Activated CD8-positive, alpha-beta memory T cell treated with anti-CD3 and anti-CD28 coated beads for 4 hours (primary cell): ENCODE measurements around the gene RBM6.
"Not testable (repeated sequence)": the region's sequence is repeated elsewhere in the genome, so short reads cannot be mapped to it uniquely, and the experiment has no call there.

Experiments
- DNase-seq, 2 donors: peaks; one replicate each; pipeline ENCODE4 v3.0.0-alpha.2; 2020; ENCODE audit warnings: low read depth in 2 of 2

Gene RBM6

GRCh38 chr3:49992326-49992725 lies 52.4 kb downstream of the RBM6 start:
- DNase-seq = no peak

- no peak for DNase-seq
Observed at GRCh38 chr3:49994476-49994875, 54.5 kb downstream of the RBM6 start.

- DNase-seq = no peak
Observed at GRCh38 chr3:49996016-49996415, 56.1 kb downstream of the RBM6 start.

GRCh38 chr3:49997862-49998261 lies 57.9 kb downstream of the RBM6 start:
- DNase-seq = no peak

- DNase-seq = no peak
Observed at GRCh38 chr3:49998326-49998725, 58.4 kb downstream of the RBM6 start.

- DNase-seq = no peak
Observed at GRCh38 chr3:50001511-50001910, 61.6 kb downstream of the RBM6 start.

DNA sequence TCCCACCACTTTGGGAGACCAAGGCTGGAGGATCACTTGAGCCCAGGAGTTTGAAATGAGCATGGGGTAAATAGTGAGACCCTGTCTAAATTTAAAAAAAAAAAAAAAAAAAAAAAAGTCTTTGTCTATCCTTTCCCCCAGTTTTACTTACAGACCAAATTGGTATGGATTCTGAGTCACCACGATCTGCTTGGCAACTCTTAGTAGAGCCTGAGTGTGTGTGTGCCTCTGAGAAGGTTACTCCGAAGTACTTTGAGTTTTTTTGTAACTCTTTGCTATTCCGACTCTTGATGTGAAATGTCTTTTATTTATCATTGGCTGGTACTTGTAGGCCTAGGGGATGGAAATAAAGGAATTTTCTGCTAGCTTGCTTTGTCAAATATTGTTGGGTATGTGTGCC lies 63.3 kb downstream of the RBM6 start:
- no peak for DNase-seq

DNA sequence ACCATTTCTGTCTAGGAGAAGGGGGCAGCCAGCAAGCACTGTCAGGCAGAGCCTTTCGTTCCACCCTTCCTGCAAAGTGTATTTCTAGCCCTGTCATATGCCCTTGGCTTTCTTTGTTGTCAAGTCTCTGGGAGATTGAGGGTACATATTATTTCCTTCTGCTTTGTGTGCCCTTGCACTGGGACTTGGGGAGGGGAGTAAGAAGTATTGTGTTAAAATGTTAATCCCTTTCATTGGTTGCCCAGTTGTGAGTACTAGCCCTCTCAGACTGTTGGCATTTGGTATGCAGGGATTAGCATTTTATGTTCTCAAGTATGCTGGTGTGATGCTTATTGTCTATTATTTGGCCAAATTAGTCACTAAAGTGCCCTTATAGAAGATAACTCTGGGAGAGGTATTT lies 63.9 kb downstream of the RBM6 start:
- no peak for DNase-seq

DNA sequence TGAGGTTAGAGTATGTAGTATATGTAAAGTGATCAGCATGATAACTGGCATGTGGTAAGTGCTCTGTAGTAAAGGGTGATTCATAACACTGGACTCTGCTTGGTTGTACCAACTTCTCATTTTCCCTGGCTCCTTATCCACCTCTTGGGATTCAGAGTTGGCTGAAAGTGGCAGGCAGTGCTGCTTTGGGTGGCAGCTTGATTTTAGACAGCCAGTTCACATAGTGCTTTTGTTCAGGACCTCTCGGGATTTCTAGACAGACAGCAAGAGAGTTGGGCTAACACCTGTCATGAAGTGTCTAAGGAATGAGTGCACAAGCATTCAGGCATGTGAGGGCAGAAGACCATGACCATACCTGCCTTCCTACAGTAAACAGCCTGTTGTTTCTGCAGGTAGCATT lies 69.0 kb downstream of the RBM6 start:
- no peak for DNase-seq

DNA sequence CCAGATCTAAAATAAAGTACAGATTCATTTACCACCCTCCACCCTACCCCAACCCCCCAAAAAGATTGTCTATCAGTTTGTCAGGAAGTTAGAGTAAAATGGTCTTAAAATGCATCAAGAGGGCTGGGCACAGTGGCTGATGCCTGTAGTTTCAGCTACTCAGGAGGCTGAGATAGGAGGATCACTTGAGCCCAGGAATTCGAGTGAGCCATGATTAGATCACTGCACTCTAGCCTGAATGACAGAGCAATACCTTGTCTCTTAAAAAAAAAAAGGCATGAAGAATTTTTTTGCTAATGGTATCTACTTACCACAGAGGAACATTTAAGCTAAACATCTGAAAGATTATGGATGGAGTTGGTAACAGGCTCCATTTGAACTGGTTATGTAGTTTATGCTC lies 71.0 kb downstream of the RBM6 start:
- DNase-seq = no peak

GRCh38 chr3:50015918-50016317 lies 76.0 kb downstream of the RBM6 start:
- no peak for DNase-seq

DNA sequence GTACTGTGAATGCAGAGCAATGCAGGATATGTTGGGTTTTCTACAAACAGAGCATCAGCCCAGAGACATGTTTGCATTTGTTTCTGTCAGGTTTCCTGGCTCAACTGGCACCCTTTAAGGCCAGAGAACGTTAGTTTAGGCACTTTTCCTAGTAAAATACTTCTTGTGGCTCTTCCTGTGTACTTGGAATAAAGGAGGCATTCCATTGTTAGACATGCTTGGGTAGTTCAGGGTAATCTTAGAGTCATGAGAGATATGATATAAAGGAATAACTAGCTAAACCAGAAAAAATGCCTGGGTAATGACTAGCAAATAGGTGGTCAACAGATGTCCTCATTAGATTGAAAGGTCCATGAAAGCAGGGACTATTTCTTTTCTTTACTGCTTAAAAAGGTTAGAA lies 88.4 kb downstream of the RBM6 start:
- DNase-seq = no peak

DNA sequence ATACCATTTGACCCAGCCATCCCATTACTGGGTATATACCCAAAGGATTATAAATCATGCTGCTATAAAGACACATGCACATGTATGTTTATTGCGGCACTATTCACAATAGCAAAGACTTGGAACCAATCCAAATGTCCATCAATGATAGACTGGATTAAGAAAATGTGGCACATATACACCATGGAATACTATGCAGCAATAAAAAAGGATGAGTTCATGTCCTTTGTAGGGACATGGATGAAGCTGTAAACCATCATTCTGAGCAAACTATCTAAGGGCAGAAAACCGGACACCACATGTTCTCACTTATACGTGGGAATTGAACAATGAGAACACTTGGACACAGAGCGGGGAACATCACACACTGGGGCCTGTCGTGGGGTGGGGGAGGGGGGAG lies 91.3 kb downstream of the RBM6 start:
- not testable (repeated sequence) for DNase-seq

GRCh38 chr3:50044976-50045375 lies 105.0 kb downstream of the RBM6 start:
- no peak for DNase-seq

- DNase-seq = no peak
Observed at GRCh38 chr3:50047426-50047825, 107.5 kb downstream of the RBM6 start.

DNA sequence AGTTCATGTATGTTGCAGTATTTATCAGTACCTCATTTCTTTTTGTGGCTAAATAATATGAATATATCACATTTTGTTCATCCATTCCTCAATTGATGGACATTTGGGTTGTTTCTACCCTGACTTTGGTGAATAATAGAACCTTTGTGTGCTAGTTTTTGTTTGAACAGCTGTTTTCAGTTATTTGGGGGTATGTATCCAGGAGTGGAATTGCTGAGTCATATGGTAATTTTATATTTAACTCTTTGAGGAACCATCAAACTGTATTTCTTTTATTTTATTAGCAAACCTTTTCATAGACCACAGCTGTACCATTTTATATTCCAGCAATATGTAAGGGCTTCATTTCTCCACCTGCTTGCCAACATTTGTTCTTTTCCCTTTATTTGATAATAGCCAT lies 110.4 kb downstream of the RBM6 start:
- DNase-seq = no peak

DNA sequence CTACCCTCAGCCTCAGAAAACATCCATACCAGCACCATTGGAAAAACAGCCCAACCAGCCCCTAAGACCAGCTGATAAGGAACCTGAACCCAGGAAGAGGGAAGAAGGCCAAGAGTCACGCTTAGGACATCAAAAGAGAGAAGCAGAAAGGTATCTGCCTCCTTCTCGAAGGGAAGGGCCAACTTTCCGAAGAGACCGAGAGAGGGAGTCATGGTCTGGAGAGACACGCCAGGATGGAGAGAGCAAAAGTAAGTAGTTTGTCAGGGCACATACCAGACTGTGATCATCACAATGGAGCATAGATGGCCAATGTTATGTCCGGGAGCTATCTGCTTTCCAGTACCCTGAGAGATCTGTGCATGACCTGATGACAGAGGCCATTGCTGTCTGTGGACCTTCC lies 117.8 kb downstream of the RBM6 start:
- no peak for DNase-seq

DNA sequence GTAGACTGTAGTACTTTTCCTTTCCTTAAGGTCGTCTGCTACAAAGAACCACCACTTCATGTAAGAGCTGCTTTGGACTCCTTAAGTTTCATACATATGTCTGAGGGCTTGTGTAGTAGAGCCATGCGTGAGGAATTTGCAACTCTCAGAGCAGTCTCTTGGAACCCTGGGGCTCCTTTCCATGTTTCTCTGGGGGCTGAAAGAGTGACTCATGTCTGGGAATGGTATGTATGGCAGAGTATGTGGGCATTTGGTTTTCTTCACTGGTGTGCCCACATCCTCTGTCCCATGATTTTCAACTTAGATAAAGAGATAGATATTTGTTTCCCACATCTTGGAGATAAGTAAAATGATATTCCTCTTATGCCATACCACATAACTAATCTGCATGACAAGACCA lies 128.2 kb downstream of the RBM6 start:
- DNase-seq = no peak

DNA sequence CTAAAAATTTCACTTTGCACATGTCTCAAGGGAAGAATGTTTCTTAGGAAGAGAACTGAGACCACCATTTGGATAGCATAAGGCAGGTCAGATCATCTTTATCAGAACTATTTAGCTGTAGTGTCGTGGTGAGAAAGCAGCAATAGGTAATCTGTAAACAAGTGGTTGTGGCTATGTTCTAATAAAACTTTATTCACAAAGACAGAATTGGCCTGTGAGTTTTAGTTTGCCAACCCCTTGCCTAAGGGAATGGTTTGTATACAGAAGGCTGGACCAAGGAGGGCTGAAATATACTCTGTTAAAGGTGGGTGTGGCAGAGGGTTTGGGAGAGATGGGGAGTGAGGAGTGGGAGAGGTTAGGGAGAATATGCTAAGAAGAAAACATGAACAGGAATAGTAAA lies 138.1 kb downstream of the RBM6 start:
- no peak for DNase-seq

GRCh38 chr3:50078622-50079021 lies 138.7 kb downstream of the RBM6 start:
- DNase-seq = no peak

GRCh38 chr3:50084951-50085350 lies 145.0 kb downstream of the RBM6 start:
- not testable (repeated sequence) for DNase-seq

DNA sequence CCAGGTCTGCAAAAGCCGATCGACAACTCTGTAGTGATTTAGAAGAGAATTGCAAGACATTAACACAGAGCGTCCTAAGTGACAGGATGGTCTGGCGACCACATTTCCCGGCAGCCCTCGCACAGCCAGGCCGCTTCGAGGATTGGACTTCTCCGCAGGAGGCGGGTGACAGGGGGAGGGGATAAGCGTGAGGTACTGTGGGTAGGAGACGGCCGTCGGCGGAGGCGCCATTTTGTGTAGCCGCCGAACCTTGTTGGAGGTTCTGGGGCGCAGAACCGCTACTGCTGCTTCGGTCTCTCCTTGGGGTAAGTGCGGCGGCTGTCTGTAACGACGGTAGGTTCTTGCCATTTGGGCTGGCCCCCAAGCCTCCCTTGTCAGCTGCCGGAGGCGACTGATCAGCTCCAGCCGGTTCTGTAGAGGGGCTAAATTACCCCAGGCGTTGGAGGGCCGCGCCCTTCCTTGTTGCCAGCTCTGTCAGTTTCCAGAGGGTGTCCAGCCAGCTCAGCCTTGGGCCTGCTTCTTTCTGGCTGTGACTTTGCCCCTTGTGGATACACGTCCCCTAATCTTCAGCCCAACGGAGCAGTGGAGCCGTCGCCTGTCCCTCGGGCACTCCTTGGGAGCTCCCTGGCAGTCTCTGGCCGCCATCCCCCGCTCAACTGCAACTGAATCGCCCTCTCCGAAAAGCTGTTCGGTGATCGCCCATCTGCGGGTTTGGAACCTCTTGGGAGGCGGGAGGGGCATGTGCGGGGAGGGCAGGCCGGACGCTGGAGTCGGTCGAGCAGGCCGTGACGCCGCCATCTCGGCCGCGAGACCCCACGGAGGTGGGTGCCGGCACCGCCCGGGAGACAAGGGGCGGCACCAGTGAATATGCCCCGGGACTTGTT lies 149.0 kb downstream of the RBM6 start, which contains the start of gene RBM5:
TSS of gene RBM5 (plus strand) at position 195 of the 884 bp plus-strand sequence. CDS start 1,516 bp downstream, outside the sequence.
- DNase-seq = peak; percentile 75 to 83

GRCh38 chr3:50089609-50089945 lies 149.6 kb downstream of the RBM6 start:
- DNase-seq = peak in 1 of 2 donors; percentile 2

- no peak for DNase-seq
Observed at GRCh38 chr3:50090984-50091383, 151.0 kb downstream of the RBM6 start.
